GM23248 (cell line): ENCODE data around the gene NAV3.

Experiments used
- EZH2 ChIP-seq: fragments of 200-600 bp; sonication (generic); IDR thresholded peaks from 2 replicates; pipeline ENCODE4 v1.6.1; 2018; ENCODE audit warnings: antibody characterized with exemption, mild to moderate bottlenecking; ENCODE audit not compliant: insufficient read depth, poor library complexity, severe bottlenecking
- EZH2phosphoT487 ChIP-seq: fragments of 200-600 bp; sonication (generic); IDR thresholded peaks from 2 replicates; pipeline ENCODE4 v1.6.1; 2018; ENCODE audit warnings: antibody characterized with exemption, moderate library complexity, mild to moderate bottlenecking, low read depth; ENCODE audit not compliant: insufficient read depth

DNA sequence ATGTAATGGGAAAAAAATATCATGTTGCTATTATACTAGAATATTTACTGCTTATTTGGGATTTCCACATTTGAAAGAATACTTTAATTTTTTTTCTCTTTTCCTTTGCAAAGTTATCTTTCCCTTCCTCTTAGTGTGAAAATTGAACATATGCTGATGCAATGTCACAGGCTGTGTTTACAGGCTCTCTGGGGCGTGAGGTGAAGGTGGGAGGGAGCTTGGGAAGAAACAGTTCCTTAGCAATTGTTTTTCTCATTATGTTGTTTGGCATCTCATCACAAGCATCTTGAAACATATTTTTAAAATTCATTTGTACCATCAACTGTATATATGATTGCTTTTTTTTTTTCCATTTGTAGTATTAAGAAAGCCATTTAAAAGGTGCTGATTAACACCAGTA, 47.9 kb upstream of the NAV3 start:
- TF ChIP-seq EZH2, result no peak
- TF ChIP-seq EZH2phosphoT487, result no peak
